Stimulated activated CD8-positive, alpha-beta memory T cell treated with anti-CD3 and anti-CD28 coated beads, Interleukin-4, amount 100 ng/mL, for 48 hours (primary cell): ENCODE data around the gene ACOT4.
"Not testable (repeated sequence)": the region's sequence is repeated elsewhere in the genome, so short reads cannot be mapped to it uniquely, and the experiment has no call there.

ENCODE experiments used
- DNase-seq: peaks from one replicate; pipeline ENCODE4 v3.0.0-alpha.2; 2020

The ACOT4 gene, protein sequence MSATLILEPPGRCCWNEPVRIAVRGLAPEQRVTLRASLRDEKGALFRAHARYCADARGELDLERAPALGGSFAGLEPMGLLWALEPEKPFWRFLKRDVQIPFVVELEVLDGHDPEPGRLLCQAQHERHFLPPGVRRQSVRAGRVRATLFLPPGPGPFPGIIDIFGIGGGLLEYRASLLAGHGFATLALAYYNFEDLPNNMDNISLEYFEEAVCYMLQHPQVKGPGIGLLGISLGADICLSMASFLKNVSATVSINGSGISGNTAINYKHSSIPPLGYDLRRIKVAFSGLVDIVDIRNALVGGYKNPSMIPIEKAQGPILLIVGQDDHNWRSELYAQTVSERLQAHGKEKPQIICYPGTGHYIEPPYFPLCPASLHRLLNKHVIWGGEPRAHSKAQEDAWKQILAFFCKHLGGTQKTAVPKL

DNA sequence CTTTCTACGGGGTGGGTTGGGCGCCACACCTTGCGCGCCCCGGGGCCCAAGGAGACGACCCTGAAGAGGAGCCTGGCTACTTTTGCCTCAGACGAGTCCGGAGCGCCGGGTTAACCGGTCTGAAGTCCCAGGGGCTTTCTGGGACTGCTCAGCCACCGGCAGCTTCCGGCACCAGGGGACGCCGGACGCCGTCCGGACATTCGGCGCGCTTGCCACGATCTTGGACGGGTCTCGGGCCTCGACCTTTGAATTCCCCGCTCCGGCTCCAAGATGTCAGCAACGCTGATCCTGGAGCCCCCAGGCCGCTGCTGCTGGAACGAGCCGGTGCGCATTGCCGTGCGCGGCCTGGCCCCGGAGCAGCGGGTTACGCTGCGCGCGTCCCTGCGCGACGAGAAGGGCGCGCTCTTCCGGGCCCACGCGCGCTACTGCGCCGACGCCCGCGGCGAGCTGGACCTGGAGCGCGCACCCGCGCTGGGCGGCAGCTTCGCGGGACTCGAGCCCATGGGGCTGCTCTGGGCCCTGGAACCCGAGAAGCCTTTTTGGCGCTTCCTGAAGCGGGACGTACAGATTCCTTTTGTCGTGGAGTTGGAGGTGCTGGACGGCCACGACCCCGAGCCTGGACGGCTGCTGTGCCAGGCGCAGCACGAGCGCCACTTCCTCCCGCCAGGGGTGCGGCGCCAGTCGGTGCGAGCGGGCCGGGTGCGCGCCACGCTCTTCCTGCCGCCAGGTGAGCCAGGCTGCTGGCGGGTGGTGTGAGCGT lies at the start of gene ACOT4:
Gene ACOT4, plus strand, starts transcription at position 184 of the 760 bp plus-strand sequence. Its CDS starts 87 bp downstream, at position 271.
- peak; percentile 57 for DNase-seq

DNA sequence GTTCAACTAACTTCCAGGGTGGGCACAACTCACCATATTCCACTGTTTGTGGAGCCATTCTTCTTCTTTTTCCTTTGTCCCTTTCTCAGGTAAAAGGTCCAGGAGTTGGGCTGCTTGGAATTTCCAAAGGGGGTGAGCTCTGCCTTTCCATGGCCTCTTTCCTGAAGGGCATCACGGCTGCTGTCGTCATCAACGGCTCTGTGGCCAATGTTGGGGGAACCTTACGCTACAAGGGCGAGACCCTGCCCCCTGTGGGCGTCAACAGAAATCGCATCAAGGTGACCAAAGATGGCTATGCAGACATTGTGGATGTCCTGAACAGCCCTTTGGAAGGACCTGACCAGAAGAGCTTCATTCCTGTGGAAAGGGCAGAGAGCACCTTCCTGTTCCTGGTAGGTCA lies 48.7 kb upstream of the ACOT4 start:
- DNase-seq, result not testable (repeated sequence)

DNA sequence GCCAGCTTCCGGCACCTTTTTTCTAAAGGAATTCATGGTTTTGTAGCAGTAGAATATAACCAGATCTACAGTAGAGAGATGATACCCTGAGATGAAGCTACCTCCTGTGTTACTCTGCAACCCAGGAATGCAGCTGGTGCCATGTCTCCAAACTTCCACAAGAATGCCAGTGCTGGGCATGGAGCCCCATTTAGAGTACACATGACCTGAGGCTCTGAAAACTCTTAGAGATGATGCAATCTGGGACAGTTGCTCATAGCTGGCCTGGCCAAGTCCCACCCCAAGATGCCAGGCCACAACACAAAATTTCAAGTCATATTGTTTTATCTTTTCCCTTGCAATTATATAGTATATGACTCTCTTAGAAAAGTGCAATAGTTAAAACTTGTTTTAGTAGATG lies 46.3 kb upstream of the ACOT4 start:
- not testable (repeated sequence) for DNase-seq

DNA sequence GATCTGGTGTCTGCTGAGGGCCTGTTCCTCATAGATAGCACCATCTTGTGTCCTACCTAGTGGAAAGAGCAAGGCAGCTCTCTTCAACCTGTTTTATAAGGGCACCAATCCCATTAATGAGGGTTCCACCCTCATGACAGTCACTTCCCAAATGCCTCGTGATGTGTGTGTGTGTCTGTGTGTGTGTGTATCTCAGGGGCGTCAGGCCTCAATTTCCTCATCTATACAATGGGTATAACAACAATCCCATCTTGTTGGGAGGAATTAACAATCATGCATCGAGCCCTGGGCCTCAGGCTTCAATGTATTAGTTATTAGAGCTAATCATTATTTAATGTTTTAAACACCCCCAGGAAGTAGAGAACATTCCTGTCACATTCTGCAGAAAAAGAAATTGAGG lies 42.6 kb upstream of the ACOT4 start:
- DNase-seq, result not testable (repeated sequence)

DNA sequence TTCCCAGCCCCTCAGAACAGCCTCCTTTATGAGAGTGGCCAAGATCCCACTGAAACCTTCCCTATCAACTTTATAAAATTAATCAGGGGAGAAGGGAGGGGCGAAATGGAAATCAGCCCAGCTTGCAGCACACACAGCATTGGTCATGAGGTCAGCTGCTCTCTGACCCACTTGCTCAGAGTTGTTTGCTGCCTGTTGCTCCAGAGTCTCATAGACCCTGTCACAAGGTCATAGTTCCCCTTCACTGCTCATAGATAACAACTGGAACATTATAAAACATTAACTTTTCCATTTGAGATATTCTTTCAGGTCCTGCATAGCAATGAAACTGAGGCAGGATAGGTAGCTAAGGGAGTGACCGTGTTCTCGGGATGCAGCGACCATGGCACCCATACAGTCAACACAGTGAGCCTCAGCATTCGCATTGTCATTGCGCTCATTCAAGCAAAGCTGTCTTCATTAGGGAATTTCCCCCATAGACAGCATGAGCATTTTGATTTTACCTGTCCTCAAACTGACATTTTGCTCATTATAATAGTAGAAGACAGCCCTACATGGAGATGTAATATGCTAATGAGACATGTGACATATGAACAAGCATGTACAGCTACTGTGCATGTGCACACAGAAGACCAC lies 41.7 kb upstream of the ACOT4 start:
- not testable (repeated sequence) for DNase-seq

DNA sequence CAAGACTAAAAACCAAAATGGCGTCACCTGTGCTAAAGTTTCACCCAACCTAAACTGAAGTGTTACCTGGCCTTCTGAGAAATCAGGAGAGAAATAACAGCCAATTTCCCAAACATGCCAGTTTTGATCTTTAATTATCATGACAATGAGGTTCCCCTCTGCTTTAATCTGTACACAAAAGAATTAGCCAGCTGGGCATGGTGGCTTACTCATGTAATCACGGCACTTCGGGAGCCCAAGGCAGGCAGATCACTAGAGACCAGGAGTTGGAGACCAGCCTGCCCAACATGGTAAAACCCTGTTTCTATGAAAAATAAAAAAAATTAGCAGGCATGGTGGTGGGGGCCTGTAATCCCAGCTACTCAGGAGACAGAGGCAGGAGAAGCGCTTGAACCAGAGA lies 37.8 kb upstream of the ACOT4 start:
- DNase-seq, result no peak

DNA sequence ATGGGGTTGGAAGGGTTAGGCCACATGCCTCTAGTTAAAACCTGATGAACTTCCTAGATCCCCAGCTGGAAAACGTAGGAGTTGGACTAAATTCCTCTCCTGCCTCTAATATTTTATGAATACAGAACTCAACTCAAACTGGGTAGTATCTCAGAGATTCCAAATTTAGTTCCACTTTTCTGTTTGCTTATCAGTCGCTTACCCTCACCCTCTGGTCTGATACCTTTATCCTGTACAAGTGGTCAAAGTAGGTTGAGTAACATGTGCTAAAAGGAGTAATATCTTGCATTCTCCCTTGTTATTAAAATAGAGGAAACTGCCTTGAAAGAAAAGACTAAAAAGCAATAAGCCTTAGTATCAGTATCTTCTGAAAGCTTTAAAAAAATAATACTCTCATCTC lies 34.5 kb upstream of the ACOT4 start:
- not testable (repeated sequence) for DNase-seq

DNA sequence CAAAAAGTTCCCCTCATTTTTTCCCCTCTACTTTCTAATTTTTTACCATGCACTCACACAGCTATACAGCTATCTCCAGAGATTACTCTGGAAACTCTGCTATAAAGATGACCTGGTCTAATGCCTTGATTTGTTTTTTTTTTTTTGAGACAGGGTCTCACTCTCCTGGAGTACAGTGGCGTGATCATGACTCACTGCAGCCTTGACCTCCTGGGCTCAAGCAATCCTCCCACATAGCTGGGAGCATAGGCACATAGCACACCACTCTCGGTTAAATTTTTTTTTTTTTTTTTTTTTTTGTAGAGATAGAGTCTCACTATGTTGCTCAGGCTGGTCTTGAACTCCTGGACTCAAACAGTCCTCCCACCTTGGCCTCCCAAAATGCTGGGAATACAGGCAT lies 33.4 kb upstream of the ACOT4 start:
- DNase-seq, result not testable (repeated sequence)

DNA sequence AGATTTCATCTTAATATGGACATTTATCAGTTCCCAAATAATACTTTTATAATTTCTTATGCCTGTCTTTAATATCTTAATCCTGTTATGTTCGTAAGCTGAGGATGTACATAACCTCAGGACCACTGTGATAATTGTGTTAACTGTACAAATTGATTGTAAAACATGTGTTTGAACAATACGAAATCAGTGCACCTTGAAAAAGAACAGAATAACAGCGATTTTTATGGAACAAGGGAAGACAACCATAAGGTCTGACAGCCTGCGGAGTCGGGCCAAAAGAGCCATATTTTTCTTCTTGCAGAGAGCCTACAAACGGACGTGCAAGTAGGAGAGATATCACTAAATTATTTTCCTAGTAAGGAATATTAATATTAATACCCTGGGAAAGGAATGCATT lies 29.4 kb upstream of the ACOT4 start:
- DNase-seq, result not testable (repeated sequence)

DNA sequence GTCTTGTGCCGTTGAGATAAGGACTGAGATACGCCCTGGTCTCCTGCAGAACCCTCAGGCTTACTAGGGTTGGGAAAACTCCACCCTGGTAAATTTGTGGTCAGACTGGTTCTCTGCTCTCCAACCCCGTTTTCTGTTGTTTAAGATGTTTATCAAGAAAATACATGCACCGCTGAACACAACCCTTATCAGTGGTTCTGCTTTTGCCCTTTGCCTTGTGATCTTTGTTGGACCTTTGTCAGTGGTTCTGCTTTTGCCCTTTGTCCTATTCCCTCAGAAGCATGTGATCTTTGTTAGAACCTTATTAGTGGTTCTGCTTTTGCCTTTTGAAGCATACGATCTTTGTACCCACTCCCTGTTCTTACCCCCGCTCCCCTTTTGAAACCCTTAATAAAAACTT lies 29.0 kb upstream of the ACOT4 start:
- DNase-seq, result not testable (repeated sequence)

DNA sequence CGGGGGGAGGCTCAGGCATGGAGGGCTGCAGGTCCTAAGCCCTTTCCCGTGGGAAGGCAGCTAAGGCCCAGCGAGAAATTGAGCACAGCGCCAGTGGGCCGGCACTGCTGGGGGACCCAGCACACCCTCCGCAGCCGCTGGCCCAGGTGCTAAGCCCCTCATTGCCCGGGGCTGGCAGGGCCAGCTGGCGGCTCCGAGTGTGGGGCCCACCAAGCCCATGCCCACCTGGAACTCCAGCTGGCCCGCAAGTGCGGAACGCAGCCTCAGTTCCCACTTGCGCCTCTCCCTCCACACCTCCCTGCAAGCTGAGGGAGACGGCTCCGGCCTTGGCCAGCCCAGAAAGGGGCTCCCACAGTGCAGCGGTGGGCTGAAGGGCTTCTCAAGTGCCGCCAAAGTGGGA lies 25.2 kb upstream of the ACOT4 start:
- DNase-seq, result not testable (repeated sequence)

DNA sequence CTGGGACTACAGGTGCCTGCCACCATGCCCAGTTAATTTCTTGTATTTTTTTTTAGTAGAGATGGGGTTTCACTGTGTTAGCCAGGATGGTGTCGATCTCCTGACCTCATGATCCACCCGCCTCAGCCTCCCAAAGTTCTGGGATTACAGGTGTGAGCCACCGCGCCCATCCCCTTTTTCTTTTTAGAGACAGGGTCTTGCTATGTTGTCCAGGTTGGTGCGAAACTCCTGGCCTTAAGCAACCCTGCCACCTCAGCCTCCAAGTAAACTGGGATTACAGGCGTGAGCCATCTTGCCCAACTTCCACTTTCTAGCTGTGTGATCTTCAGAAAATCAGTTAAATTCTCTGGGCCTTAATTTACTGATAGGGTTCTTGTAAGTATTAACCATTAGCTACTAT lies 24.7 kb upstream of the ACOT4 start:
- not testable (repeated sequence) for DNase-seq

DNA sequence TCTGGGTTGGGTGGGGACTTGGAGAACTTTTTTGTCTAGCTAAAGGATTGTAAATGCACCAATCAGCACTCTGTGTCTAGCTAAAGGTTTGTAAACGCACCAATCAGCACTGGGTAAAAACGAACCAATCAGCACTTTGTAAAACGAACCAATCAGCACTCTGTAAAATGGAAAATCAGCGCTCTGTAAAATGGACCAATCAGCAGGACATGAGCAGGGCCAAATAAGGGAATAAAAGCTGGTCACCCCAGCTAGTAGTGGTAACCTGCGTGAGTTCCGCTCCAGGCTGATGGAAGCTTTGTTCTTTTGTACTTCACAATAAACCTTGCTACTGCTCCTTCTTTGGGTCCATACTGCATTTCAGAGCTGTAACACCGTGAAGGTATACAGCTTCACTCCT lies 24.3 kb upstream of the ACOT4 start:
- no peak for DNase-seq

DNA sequence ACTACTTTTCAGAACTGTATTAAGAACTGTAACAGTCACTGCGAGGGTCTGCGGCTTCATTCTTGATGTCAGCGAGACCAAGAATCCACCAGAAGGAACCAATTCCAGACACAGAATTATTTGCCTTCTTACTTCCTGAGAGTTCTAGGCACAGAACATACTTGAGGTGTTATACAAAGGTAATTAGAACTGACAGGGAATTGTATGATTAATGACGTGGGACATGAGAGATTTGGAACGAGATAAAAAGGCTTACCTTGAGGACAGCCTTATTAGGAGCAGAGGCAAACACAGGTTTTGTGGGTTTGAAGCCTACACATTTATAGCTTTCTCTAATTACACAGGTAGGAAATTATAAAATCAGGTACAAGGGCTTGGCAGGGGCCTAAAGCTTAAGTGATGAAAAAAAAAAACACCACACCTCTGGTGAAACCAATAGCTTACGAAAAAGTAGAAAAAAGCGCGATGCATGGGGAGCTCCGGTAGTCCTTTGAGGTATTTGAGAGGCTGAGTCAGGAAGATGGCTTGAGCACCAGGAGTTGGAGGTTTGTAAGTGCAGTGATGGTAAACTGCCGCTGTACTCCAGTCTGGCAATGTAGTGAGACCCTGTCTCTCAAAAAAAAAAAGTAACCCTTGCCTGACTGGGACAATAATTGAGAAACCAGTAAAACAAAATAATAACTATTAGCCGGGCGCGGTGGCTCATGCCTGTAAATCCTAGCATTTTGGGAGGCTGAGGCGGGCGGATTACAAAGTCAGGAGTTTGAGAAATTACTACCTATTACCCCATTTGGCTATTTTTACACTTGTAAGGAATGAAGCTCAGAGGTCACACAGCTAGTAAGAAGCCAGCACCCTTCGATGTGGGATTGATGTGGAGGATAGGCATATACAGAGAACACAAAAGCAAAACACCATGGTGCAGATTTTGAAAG lies 23.5 kb upstream of the ACOT4 start:
- DNase-seq, result peak; percentile 43

DNA sequence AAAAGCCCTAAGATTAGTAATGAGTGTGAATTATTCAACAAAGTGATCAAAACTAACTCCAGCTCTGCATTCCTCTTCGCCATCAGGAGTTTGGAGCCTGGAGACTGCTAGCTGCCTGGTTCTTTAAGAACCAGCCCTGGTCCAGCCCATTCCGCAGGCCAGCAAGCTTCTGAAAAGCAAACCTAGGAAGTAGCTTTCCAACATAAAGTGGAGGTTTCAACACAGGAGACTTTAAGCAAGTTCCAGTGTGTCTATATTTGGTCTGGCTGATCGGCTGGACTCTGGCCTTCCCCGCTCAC lies 22.8 kb upstream of the ACOT4 start:
- DNase-seq, result not testable (repeated sequence)

DNA sequence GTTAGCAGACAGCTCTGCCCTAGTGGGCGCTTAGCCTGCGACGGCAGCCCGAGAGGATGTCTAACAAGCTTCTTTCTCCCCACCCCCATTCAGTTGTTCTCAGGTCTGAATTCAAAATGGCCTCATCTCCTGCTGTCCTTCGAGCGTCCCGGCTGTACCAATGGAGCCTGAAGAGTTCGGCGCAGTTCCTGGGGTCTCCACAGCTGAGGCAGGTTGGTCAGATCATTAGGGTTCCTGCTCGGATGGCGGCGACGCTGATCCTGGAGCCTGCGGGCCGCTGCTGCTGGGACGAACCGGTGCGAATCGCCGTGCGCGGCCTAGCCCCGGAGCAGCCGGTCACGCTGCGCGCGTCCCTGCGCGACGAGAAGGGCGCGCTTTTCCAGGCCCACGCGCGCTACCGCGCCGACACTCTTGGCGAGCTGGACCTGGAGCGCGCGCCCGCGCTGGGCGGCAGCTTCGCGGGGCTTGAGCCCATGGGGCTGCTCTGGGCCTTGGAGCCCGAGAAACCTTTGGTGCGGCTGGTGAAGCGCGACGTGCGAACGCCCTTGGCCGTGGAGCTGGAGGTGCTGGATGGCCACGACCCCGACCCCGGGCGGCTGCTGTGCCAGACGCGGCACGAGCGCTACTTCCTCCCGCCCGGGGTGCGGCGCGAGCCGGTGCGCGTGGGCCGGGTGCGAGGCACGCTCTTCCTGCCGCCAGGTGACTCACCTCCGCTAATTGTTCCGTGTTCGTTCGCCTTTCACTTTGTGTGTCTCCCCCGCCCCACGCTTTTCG lies 22.3 kb upstream of the ACOT4 start, which contains the start of gene ACOT2:
Gene ACOT2, plus strand, starts transcription at position 29 of the 774 bp plus-strand sequence. Its CDS starts 28 bp downstream, at position 57.
- DNase-seq, result peak; percentile 85

DNA sequence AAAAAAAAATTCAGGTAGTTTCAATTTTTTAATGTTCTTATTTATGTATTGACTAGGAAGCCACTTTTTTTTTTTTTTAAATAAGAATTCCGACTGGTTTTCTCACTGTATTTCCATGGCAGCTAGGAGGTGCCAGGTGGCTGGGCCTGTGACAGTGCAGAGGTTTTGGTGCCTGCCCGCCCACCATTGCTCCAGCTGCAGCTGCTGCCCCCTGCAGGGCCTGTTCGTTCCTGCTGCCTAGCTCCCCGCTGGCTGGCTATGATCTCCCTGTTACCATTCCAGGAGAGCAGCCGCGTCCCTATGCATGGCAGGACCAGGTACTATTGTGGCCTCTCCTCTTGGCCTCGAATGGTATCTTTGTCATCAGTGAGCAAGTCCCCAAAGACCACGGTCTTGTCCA lies 20.8 kb upstream of the ACOT4 start:
- peak; percentile 79 for DNase-seq

DNA sequence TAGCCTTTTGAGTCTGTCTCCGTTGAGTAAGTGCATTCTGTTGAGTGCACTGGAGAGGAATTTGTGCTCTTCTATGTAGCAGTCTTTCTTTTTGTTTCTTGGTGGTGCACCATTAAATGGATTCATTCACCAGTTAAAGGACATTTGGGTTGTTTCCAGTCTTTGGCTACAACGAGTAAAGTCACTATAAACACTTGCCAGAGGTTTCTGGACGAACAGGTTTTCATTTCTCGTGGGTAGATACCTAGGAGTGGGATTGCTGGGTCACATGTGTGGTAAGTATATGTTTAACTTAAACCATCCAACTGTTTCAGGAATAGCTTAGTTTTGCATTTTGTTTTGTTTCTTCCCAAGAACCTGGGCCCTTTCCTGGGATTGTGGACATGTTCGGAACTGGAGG lies 18.6 kb upstream of the ACOT4 start:
- DNase-seq, result not testable (repeated sequence)

DNA sequence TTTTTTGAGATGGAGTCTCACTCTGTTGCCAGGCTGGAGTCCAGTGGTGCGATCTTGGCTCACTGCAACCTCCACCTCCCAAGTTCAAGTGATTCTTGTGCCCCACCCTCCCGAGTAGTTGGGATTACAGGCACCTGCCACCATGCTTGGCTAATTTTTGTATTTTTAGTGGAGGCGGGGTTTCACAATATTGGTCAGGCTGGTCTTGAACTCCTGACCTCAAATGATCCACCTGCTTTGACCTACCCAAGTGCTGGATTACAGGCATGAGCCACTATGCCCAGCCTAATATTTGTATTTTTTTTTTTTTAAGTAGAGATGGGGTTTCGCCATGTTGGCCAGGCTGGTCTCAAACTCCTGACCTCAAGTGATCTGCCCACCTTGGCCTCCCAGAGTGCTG lies 17.9 kb upstream of the ACOT4 start:
- DNase-seq, result not testable (repeated sequence)

DNA sequence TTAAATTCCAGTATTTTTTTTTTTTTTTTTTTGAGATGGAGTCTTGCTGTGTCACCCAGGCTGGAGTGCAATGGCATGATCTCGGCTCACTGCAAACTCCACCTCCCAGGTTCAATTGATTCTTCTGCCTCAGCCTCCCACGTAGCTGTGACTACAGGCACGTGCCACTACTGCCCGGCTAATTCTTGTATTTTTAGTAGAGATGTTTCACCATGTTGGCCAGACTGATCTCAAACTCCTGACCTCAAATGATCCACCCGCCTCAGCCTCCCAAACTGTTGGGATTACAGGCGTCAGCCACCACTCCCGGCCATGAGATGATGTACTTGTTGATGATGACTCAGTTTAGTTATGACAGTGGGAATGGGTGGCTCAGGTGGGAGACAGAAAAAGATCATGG lies 17.4 kb upstream of the ACOT4 start:
- not testable (repeated sequence) for DNase-seq

DNA sequence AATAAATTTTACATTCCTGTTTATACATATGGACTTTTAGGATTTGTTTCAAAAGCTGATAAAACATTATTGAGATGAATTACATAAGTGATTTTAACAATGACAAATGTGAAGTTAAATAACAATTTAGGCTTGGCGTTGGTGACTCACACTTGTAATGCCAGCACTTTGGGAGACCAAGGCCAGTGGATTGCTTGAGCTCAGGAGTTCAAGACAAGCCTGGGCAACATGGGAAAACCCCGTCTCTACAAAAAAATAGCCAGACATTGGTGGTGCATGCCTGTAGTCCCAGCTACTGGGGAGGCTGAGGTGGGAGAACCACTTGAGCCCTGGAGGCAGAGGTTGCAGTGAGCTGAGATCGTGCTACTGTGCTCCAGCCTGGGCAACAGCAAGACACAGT lies 15.3 kb upstream of the ACOT4 start:
- no peak for DNase-seq

DNA sequence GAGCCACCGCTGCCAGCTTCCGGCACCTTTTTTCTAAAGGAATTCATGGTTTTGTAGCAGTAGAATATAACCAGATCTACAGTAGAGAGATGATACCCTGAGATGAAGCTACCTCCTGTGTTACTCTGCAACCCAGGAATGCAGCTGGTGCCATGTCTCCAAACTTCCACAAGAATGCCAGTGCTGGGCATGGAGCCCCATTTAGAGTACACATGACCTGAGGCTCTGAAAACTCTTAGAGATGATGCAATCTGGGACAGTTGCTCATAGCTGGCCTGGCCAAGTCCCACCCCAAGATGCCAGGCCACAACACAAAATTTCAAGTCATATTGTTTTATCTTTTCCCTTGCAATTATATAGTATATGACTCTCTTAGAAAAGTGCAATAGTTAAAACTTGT lies 14.5 kb upstream of the ACOT4 start:
- DNase-seq, result not testable (repeated sequence)
